Dermis microvascular lymphatic vessel endothelial cell (primary cell): Measurements from ENCODE around the gene SRD5A3. TPM values are rescaled to one million over a fixed set of nuclear protein-coding genes. Genes with fewer than 3 reads are reported as not detected.

ENCODE experiments used
- DNase-seq, 2 donors: peaks; one replicate each; pipeline versions ENCODE4 v3.0.0 to v3.0.0-alpha.2; 2010; ENCODE audit warnings: low read depth in 2 of 2
- total RNA-seq: library from RNA; depleted of rRNA; stranded (reverse); fragments of >200 nt; gene quantifications from 2 replicates; pipeline ENCODE4 v1.2.1, GENCODE V29; 2014

Gene SRD5A3
- total RNA-seq, 1 donor from 2014 or later = 7.1 TPM

- DNase-seq = no peak
Measured at GRCh38 chr4:55407119-55407518, 61.1 kb downstream of the SRD5A3 start.

- DNase-seq = no peak
Measured at GRCh38 chr4:55407764-55408163, 61.7 kb downstream of the SRD5A3 start.

GRCh38 chr4:55409468-55410171 is 63.6 kb downstream of the SRD5A3 start:
- peak in 1 of 2 donors; percentile 14 for DNase-seq

- DNase-seq = no peak
Measured at GRCh38 chr4:55410431-55410830, 64.4 kb downstream of the SRD5A3 start.

GRCh38 chr4:55411621-55412020 is 65.6 kb downstream of the SRD5A3 start:
- no peak for DNase-seq

GRCh38 chr4:55416176-55416575 is 70.1 kb downstream of the SRD5A3 start:
- DNase-seq = no peak

Other genes starting within 250 kb of the SRD5A3 start
- 174 and 278 TPM in 2 replicates for gene KDR, start 220.6 kb upstream of the SRD5A3 start, total RNA-seq
- 88.3 and 98.1 TPM in 2 replicates for gene TMEM165, start 49.7 kb downstream of the SRD5A3 start, total RNA-seq
- gene CLOCK, start 200.7 kb downstream of the SRD5A3 start, total RNA-seq = 16.6 and 22.5 TPM in 2 replicates
- not detected in 2 replicates for gene PDCL2, start 246.0 kb downstream of the SRD5A3 start, total RNA-seq